GM20000 (cell line): ENCODE data around the gene LARGE2.

Source experiments
- DNase-seq: peaks from one replicate; pipeline ENCODE4 v3.0.0; 2012; ENCODE audit warnings: low spot score
- CTCF ChIP-seq: IDR thresholded peaks from 2 replicates; pipeline ENCODE4 v1.5.1; 2012; ENCODE audit warnings: mild to moderate bottlenecking, control low read depth; ENCODE audit errors: extremely low read depth, missing control alignments

Gene LARGE2

DNA sequence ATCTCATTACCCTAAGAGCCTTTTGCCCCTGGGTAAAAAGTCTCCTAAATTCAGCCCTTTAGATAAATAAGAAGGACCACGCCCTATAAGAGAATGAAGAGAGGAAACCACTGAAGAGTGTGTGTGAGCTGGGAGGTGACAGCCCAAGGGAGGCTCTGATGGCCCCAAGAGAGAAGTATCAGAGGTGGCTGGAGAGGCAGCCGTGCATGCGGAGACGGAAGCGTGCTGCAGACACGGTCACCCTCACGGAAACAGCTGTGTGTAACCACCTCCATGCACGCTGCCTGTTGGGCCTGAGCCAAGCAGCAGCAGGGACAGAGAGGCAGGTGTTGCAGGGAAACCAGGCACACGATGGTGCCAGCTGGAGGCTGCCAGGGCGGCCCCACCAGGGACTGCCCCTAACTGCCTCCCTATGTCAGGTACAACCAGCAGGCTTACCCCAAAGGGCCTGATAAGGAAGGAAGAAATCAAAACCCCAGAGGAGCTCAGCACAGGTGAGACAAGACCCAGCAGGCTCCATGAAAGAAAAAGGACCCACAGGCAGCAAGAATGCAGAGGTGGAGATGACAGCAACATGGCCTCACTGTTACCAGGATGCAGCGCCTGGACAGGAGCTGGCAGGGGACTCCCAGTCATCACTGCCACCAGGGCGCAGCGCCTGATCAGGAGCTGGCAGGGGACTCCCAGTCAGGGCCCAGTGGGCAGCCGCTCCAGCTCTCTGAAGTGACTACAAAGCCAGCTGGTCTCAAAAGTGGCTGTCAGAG, 7.8 kb downstream of the LARGE2 start:
- DNase-seq, result peak; percentile 90
- TF ChIP-seq CTCF, result no peak

- no peak for TF ChIP-seq CTCF
Measured at GRCh38 chr11:45930951-45931570, 8.6 kb downstream of the LARGE2 start.

DNA sequence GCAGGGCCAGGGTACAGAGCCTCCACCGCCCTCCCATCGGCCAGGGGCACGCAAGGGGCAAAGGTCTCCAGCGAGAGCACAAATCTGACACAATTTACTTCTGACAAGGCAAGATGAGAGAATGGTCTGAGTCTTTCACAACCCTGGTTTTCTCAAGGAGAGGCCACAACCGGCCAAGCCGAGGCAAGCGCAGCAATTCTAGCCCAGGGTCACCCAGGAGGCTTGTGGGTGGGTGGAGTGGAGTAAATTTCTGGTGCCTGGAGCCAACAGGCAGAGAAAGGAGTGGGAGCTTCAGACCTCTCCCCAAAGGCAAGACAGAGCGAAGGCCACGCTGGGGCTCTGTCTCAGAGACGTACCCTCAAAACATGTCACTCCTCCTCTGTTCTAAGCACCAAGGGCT, 9.3 kb downstream of the LARGE2 start:
- no peak for DNase-seq
- TF ChIP-seq CTCF, result no peak

More at GRCh38 chr11:45930951-45931570, 8.6 kb downstream of the LARGE2 start:
- DNase-seq, result peak; percentile 13

DNA sequence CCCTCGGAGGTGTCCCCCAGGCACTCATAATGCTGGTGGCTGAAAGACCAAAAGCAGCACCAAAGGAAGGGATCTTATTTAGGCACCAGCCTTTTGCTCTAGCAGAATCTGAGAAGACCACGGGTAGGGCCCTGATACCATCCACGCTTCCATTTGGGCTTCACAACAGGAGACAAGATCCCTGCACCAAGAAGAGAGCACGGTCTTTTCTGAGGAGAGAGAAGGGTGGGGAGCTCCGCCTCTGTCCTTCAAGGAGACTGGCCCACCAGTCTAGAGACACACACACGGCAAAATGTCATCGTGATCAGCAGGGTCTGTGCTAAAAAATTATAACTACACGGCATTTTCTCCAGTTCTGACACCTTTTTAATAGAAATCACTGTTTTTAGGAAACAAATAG, 9.8 kb downstream of the LARGE2 start:
- TF ChIP-seq CTCF, result no peak
- DNase-seq, result no peak

DNA sequence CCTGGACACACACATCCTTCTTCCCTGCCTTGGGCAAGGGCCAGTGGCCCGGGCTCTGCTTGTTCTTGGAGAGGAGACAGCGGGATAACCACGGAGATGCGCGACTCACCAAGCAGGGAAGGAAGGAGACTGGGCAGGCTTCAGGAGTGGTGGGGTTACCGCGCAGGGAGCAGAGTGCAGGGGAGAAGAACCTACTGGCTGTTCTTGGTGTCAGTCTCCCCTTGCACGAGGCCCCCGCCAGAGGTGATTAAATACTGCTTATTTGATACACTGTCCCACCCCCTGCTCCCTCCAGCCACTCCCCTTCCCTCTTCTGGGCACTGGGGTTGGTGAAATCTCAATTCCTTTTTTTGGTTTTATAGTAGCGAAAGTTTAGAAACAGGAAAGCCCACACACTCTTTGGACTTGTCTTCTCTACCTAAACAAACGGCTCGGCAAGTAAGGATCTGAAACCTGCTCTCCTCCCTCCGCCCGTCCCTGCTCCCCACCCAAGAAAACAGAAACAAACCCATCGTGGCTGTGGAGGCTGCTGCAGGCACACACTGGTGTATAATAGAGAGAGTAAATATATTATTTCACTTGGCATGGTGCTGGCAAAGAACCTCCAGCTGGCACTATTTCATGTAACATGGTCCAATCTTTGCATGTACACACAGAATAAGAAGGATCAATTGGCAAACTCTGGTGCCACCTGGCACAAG, 10.8 kb downstream of the LARGE2 start:
- no peak for TF ChIP-seq CTCF
- DNase-seq, result peak; percentile 52

DNA sequence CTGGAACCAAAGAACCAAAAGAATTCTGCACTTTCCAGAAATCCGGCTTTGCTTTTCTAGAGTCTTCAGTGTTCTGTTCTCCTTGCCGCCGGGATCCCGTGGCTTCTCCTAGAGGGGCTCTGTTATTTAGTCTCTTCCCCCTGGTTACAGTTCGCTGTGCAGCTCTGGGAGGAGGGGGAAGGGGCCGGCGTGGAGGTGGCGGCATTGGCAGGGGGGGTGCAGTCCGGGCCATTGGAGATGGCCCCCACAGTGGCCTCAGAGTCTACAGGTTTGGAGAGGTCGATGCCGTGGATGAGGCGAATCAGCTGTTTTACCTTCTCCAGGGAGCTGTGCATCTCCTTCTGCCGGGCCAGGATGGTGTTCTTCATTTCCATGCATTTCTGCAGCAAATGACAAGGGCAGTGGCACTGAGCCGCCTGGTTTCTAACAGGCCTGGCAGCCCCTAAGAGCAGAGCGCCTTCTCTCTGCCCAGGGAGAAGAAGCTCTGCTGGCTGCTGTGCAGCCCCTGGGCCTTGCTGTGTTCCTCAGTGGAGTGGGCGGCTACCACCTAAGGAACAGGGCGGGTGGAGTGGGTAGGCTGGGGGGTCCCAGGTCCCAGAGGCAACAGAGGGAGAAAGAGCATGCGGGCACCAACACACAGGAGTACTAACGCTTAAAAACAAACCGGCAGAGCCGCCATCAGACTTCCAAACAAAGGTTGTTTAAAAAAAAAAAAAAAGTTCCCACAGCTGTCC, 11.6 kb downstream of the LARGE2 start:
- no peak for DNase-seq
- no peak for TF ChIP-seq CTCF
